ENCODE data around the gene VMP1.

Gene VMP1

GRCh38 chr17:59707971-59708430 lies 547 bp downstream of the VMP1 start:
- DNase-seq (ENCODE audit: low read depth, low spot score): no peak

GRCh38 chr17:59711936-59712335 lies 4.5 kb downstream of the VMP1 start:
- DNase-seq (ENCODE audit: low read depth, low spot score): no peak

GRCh38 chr17:59712862-59713261 lies 5.4 kb downstream of the VMP1 start:
- DNase-seq (ENCODE audit: low read depth, low spot score): no peak

GRCh38 chr17:59714255-59714654 lies 6.8 kb downstream of the VMP1 start:
- no peak for DNase-seq (ENCODE audit: low read depth, low spot score)

- DNase-seq (ENCODE audit: low read depth, low spot score): no peak
Measured at GRCh38 chr17:59716427-59716826, 9.0 kb downstream of the VMP1 start.

- DNase-seq (ENCODE audit: low read depth, low spot score): no peak
Measured at GRCh38 chr17:59719526-59719925, 12.1 kb downstream of the VMP1 start.

- no peak for DNase-seq (ENCODE audit: low read depth, low spot score)
Measured at GRCh38 chr17:59722623-59723022, 15.2 kb downstream of the VMP1 start.

- DNase-seq (ENCODE audit: low read depth, low spot score): no peak
Measured at GRCh38 chr17:59723041-59723440, 15.6 kb downstream of the VMP1 start.

- no peak for DNase-seq (ENCODE audit: low read depth, low spot score)
Measured at GRCh38 chr17:59723607-59724006, 16.2 kb downstream of the VMP1 start.

- no peak for DNase-seq (ENCODE audit: low read depth, low spot score)
Measured at GRCh38 chr17:59725691-59726090, 18.2 kb downstream of the VMP1 start.

- DNase-seq (ENCODE audit: low read depth, low spot score): no peak
Measured at GRCh38 chr17:59727817-59728533, 20.5 kb downstream of the VMP1 start.

GRCh38 chr17:59730268-59730834 lies 22.9 kb downstream of the VMP1 start:
- DNase-seq (ENCODE audit: low read depth, low spot score): no peak

- DNase-seq (ENCODE audit: low read depth, low spot score): no peak
Measured at GRCh38 chr17:59733697-59734096, 26.2 kb downstream of the VMP1 start.

- no peak for DNase-seq (ENCODE audit: low read depth, low spot score)
Measured at GRCh38 chr17:59734226-59734625, 26.8 kb downstream of the VMP1 start.

GRCh38 chr17:59737324-59737723 lies 29.9 kb downstream of the VMP1 start:
- no peak for DNase-seq (ENCODE audit: low read depth, low spot score)

GRCh38 chr17:59743842-59744241 lies 36.4 kb downstream of the VMP1 start:
- DNase-seq (ENCODE audit: low read depth, low spot score): no peak

GRCh38 chr17:59745040-59745439 lies 37.6 kb downstream of the VMP1 start:
- DNase-seq (ENCODE audit: low read depth, low spot score): no peak

- no peak for DNase-seq (ENCODE audit: low read depth, low spot score)
Measured at GRCh38 chr17:59746849-59747445, 39.5 kb downstream of the VMP1 start.

GRCh38 chr17:59748591-59748990 lies 41.1 kb downstream of the VMP1 start:
- DNase-seq (ENCODE audit: low read depth, low spot score): no peak

- no peak for DNase-seq (ENCODE audit: low read depth, low spot score)
Measured at GRCh38 chr17:59751955-59752413, 44.5 kb downstream of the VMP1 start.

GRCh38 chr17:59752446-59752845 lies 45.0 kb downstream of the VMP1 start:
- no peak for DNase-seq (ENCODE audit: low read depth, low spot score)

GRCh38 chr17:59752922-59753321 lies 45.5 kb downstream of the VMP1 start:
- DNase-seq (ENCODE audit: low read depth, low spot score): no peak

All from brain pericyte (primary cell).